ENCODE measurements around the gene PHACTR3. TPM values are rescaled to one million over a fixed set of nuclear protein-coding genes. Genes with fewer than 3 reads are reported as not detected.

The PHACTR3 gene
- total RNA-seq, 1 experiment from 2014 or later, result 0.10 TPM

GRCh38 chr20:59756241-59756640, 151.9 kb downstream of the PHACTR3 start:
- no peak overlapping the region for H3K27ac ChIP-seq (ENCODE audit: low read length)
- no TSS peak for BruUV-seq (replicated peaks)
- no peaks in the 10 kb centered on the region for H3K9me3 ChIP-seq (ENCODE audit: control insufficient read depth, insufficient read depth, low read depth, low read length)
- no peak overlapping the region for H3K4me3 ChIP-seq (ENCODE audit: low read depth in 2 of 2, low read length in 2 of 2)
- ChIA-PET POLR2A (no interaction called here), CTCF (no interaction called here)
- H3K4me1 ChIP-seq (ENCODE audit: control insufficient read depth, insufficient read depth, low read length), result no peaks in the 10 kb centered on the region
- DNase-seq (ENCODE audit: low read depth, low spot score), result no peak
- no peaks in the 10 kb centered on the region; the same call in 1 of the 2 replicates for H3K27me3 ChIP-seq (ENCODE audit: control insufficient read depth, insufficient read depth, low read length)
- intact Hi-C loops (cut with micrococcal nuclease; ENCODE audit: unreplicated experiment) (no loop called here), in situ Hi-C loops (cut with HindIII; ENCODE audit: low pct_unique_long_range_greater_than_20kb, low sequenced_read_pairs) (no loop called here)
- no peak for TF ChIP-seq REST (IDR thresholded peaks at IDR 0.05; ENCODE audit: insufficient read depth in 1 of 2, low read depth in 2 of 2, low read length in 1 of 2)
- TF ChIP-seq POLR2AphosphoS5 (IDR thresholded peaks at IDR 0.05; ENCODE audit: low read depth, low read length), result no peak
- H3K36me3 ChIP-seq (ENCODE audit: control insufficient read depth, insufficient read depth, low read length), result no peaks in the 10 kb centered on the region
- no peak for ATAC-seq

- POLR2A ChIA-PET, result no interaction called here
- CTCF ChIA-PET, result no interaction called here
- BruUV-seq (replicated peaks), result no TSS peak
- no peaks in the 10 kb centered on the region for H3K4me1 ChIP-seq (ENCODE audit: control insufficient read depth, insufficient read depth, low read length)
- ATAC-seq, result no peak
- no peak overlapping the region for H3K27ac ChIP-seq (ENCODE audit: low read length)
- DNase-seq (ENCODE audit: low read depth, low spot score), result no peak
- H3K4me3 ChIP-seq (ENCODE audit: low read depth in 2 of 2, low read length in 2 of 2), result no peak overlapping the region
- intact Hi-C loops (cut with micrococcal nuclease; ENCODE audit: unreplicated experiment), result no loop called here
- no peaks in the 10 kb centered on the region for H3K36me3 ChIP-seq (ENCODE audit: control insufficient read depth, insufficient read depth, low read length)
- TF ChIP-seq SIN3A (IDR thresholded peaks at IDR 0.05; ENCODE audit: borderline replicate concordance, insufficient read depth, low read depth, low read length) (no peak), CTCF (IDR thresholded peaks at IDR 0.05) (no peak), POLR2AphosphoS5 (IDR thresholded peaks at IDR 0.05; ENCODE audit: low read depth, low read length) (no peak), REST (IDR thresholded peaks at IDR 0.05; ENCODE audit: insufficient read depth in 1 of 2, low read depth in 2 of 2, low read length in 1 of 2) (no peak), TCF7L2 (IDR thresholded peaks at IDR 0.05; ENCODE audit: low read depth, low read length) (no peak)
- H3K9me3 ChIP-seq (ENCODE audit: control insufficient read depth, insufficient read depth, low read depth, low read length), result no peaks in the 10 kb centered on the region
- in situ Hi-C loops (cut with HindIII; ENCODE audit: low pct_unique_long_range_greater_than_20kb, low sequenced_read_pairs), result no loop called here
- peaks cover 2% of the 10 kb centered on the region for H3K27me3 ChIP-seq (ENCODE audit: control insufficient read depth, insufficient read depth, low read length)
These were observed 159.7 kb downstream of the PHACTR3 start for GRCh38 chr20:59764037-59764436.
